A549 (cell line): ENCODE data around the gene JMJD8.

ENCODE experiments used
- EP300 ChIP-seq, 2 experiments: fragments of >200 bp; sonication (Bioruptor Twin); formaldehyde crosslinking; IDR thresholded peaks; 2 replicates in 1 of 2; 3 replicates in 1 of 2; pipeline ENCODE4 v1.6.1; 2016 to 2017
- HDAC2 ChIP-seq: fragments of 200-600 bp; sonication (generic); IDR thresholded peaks from 2 replicates; pipeline ENCODE4 v1.6.1; 2016
- KDM1A ChIP-seq: fragments of 200-600 bp; sonication (generic); IDR thresholded peaks from 2 replicates; pipeline ENCODE4 v1.6.1; 2016; ENCODE audit warnings: low read depth, mild to moderate bottlenecking
- MYC ChIP-seq: IDR thresholded peaks from 2 replicates; pipeline ENCODE4 v1.6.1; 2012; ENCODE audit warnings: mild to moderate bottlenecking, inconsistent platforms, low read length, improper control_type of control experiment, borderline replicate concordance
- POLR2A ChIP-seq: IDR thresholded peaks from 2 replicates; pipeline ENCODE4 v1.6.1; 2012; ENCODE audit warnings: mild to moderate bottlenecking, low read length
- RFX5 ChIP-seq: fragments of 450-650 bp; IDR thresholded peaks from 2 replicates; pipeline ENCODE4 v1.7.1; 2014; ENCODE audit warnings: antibody characterized with exemption, mild to moderate bottlenecking, moderate library complexity
- TFCP2L1 ChIP-seq: fragments of 250-450 bp; sonication (Bioruptor Pico); IDR thresholded peaks from 2 replicates; pipeline ENCODE4 v1.5.0; 2021; ENCODE audit warnings: mild to moderate bottlenecking
- TP53 ChIP-seq: fragments of 250-450 bp; sonication (Bioruptor Pico); IDR thresholded peaks from 2 replicates; pipeline ENCODE4 v1.5.0; 2021; ENCODE audit warnings: mild to moderate bottlenecking, moderate library complexity
- ZNF302 ChIP-seq: fragments of 250-450 bp; sonication (Bioruptor Pico); IDR thresholded peaks from 2 replicates; pipeline ENCODE4 v1.9.0; 2021; ENCODE audit warnings: inconsistent platforms, mild to moderate bottlenecking, moderate library complexity
- TF ChIP-seq, protein P1 (sequence below): fragments of >200 bp; sonication (Bioruptor Twin); formaldehyde crosslinking; IDR thresholded peaks from 3 replicates; pipeline ENCODE4 v1.5.1; 2016
- TF ChIP-seq, protein P2 (sequence below): fragments of 200-600 bp; sonication (generic); IDR thresholded peaks from 2 replicates; pipeline ENCODE4 v1.6.1; 2016; ENCODE audit warnings: antibody characterized with exemption, mild to moderate bottlenecking, moderate library complexity
- TF ChIP-seq, protein P3 (sequence below): fragments of >200 bp; sonication (Bioruptor Twin); formaldehyde crosslinking; IDR thresholded peaks from 3 replicates; pipeline ENCODE4 v1.6.1; 2016
- TF ChIP-seq, protein P4 (sequence below): IDR thresholded peaks from 2 replicates; pipeline ENCODE4 v1.6.1; 2012

DNA sequence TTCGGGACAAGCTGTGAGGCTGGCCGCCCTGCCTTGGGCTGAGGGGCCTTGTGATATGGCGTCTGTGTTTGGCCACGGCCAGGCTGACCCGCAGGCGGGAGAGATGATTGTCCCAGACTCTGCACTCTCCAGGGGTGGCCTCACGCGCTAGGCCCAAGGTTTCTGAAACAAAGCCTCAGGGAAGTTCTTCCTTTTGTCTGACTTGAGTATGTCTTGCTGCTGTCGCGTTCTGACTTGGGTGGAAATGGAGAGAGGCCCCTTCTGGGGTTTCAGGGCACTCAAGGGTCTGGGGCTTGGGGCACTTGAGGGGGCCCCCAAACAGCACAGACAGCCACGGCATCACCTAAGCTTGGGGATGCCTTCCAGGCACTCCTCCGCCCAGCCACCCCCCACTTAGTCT, 26.9 kb upstream of the JMJD8 start:
- TF ChIP-seq TP53 (CRISPR knock-in tag) (no peak), EP300 (IDR thresholded peaks at IDR 0.05) (no peak), KDM1A (peak; percentile 72; the same call in 1 of the 2 replicates), RFX5 (no peak), POLR2A (no peak), HDAC2 (no peak; the same call in 1 of the 2 replicates), ZNF302 (CRISPR knock-in tag) (no peak), MYC (no peak), TFCP2L1 (CRISPR knock-in tag) (no peak)
- TF ChIP-seq, protein P1, sequence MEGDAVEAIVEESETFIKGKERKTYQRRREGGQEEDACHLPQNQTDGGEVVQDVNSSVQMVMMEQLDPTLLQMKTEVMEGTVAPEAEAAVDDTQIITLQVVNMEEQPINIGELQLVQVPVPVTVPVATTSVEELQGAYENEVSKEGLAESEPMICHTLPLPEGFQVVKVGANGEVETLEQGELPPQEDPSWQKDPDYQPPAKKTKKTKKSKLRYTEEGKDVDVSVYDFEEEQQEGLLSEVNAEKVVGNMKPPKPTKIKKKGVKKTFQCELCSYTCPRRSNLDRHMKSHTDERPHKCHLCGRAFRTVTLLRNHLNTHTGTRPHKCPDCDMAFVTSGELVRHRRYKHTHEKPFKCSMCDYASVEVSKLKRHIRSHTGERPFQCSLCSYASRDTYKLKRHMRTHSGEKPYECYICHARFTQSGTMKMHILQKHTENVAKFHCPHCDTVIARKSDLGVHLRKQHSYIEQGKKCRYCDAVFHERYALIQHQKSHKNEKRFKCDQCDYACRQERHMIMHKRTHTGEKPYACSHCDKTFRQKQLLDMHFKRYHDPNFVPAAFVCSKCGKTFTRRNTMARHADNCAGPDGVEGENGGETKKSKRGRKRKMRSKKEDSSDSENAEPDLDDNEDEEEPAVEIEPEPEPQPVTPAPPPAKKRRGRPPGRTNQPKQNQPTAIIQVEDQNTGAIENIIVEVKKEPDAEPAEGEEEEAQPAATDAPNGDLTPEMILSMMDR, result no peak
- TF ChIP-seq, protein P2, sequence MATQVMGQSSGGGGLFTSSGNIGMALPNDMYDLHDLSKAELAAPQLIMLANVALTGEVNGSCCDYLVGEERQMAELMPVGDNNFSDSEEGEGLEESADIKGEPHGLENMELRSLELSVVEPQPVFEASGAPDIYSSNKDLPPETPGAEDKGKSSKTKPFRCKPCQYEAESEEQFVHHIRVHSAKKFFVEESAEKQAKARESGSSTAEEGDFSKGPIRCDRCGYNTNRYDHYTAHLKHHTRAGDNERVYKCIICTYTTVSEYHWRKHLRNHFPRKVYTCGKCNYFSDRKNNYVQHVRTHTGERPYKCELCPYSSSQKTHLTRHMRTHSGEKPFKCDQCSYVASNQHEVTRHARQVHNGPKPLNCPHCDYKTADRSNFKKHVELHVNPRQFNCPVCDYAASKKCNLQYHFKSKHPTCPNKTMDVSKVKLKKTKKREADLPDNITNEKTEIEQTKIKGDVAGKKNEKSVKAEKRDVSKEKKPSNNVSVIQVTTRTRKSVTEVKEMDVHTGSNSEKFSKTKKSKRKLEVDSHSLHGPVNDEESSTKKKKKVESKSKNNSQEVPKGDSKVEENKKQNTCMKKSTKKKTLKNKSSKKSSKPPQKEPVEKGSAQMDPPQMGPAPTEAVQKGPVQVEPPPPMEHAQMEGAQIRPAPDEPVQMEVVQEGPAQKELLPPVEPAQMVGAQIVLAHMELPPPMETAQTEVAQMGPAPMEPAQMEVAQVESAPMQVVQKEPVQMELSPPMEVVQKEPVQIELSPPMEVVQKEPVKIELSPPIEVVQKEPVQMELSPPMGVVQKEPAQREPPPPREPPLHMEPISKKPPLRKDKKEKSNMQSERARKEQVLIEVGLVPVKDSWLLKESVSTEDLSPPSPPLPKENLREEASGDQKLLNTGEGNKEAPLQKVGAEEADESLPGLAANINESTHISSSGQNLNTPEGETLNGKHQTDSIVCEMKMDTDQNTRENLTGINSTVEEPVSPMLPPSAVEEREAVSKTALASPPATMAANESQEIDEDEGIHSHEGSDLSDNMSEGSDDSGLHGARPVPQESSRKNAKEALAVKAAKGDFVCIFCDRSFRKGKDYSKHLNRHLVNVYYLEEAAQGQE, result no peak
- TF ChIP-seq, protein P3, sequence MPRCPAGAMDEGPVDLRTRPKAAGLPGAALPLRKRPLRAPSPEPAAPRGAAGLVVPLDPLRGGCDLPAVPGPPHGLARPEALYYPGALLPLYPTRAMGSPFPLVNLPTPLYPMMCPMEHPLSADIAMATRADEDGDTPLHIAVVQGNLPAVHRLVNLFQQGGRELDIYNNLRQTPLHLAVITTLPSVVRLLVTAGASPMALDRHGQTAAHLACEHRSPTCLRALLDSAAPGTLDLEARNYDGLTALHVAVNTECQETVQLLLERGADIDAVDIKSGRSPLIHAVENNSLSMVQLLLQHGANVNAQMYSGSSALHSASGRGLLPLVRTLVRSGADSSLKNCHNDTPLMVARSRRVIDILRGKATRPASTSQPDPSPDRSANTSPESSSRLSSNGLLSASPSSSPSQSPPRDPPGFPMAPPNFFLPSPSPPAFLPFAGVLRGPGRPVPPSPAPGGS, result no peak
- TF ChIP-seq, protein P4, sequence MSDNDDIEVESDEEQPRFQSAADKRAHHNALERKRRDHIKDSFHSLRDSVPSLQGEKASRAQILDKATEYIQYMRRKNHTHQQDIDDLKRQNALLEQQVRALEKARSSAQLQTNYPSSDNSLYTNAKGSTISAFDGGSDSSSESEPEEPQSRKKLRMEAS, result no peak
